ENCODE results near the gene MFAP3.

MFAP3 gene

GRCh38 chr5:154084062-154084639 lies 45.4 kb downstream of the MFAP3 start:
- no peak for DNase-seq
- in situ Hi-C loops (cut with MboI; ENCODE audit: low pct_unique_long_range_greater_than_20kb, low sequenced_read_pairs): loop anchor here (25.0 kb wide), 1 partner anchor 528 kb away; no protein-coding TSS in a partner anchor

- in situ Hi-C loops (cut with MboI; ENCODE audit: low pct_unique_long_range_greater_than_20kb, low sequenced_read_pairs): loop anchor here (25.0 kb wide), 1 partner anchor 526 kb away; no protein-coding TSS in a partner anchor
- no peak for DNase-seq
Observed at GRCh38 chr5:154086146-154086545, 47.4 kb downstream of the MFAP3 start.

- no peak for DNase-seq
- in situ Hi-C loops (cut with MboI; ENCODE audit: low pct_unique_long_range_greater_than_20kb, low sequenced_read_pairs): loop anchor here (25.0 kb wide), 1 partner anchor 526 kb away; no protein-coding TSS in a partner anchor
Observed at GRCh38 chr5:154086641-154087040, 47.9 kb downstream of the MFAP3 start.

- DNase-seq: no peak
- in situ Hi-C loops (cut with MboI; ENCODE audit: low pct_unique_long_range_greater_than_20kb, low sequenced_read_pairs): loop anchor here (25.0 kb wide), 1 partner anchor 525 kb away; no protein-coding TSS in a partner anchor
Observed at GRCh38 chr5:154087260-154087659, 48.5 kb downstream of the MFAP3 start.

- no peak for DNase-seq
- in situ Hi-C loops (cut with MboI; ENCODE audit: low pct_unique_long_range_greater_than_20kb, low sequenced_read_pairs): loop anchor here (25.0 kb wide), 1 partner anchor 524 kb away; no protein-coding TSS in a partner anchor
Observed at GRCh38 chr5:154088801-154089200, 50.0 kb downstream of the MFAP3 start.

GRCh38 chr5:154090656-154091055 lies 51.9 kb downstream of the MFAP3 start:
- in situ Hi-C loops (cut with MboI; ENCODE audit: low pct_unique_long_range_greater_than_20kb, low sequenced_read_pairs): loop anchor here (25.0 kb wide), 1 partner anchor 522 kb away; no protein-coding TSS in a partner anchor
- DNase-seq: no peak

- in situ Hi-C loops (cut with MboI; ENCODE audit: low pct_unique_long_range_greater_than_20kb, low sequenced_read_pairs): loop anchor here (25.0 kb wide), 1 partner anchor 520 kb away; no protein-coding TSS in a partner anchor
- DNase-seq: no peak
Observed at GRCh38 chr5:154092356-154093141, 53.8 kb downstream of the MFAP3 start.

GRCh38 chr5:154093142-154093532 lies 54.4 kb downstream of the MFAP3 start:
- in situ Hi-C loops (cut with MboI; ENCODE audit: low pct_unique_long_range_greater_than_20kb, low sequenced_read_pairs): loop anchor here (25.0 kb wide), 1 partner anchor 519 kb away; no protein-coding TSS in a partner anchor
- no peak for DNase-seq

- in situ Hi-C loops (cut with MboI; ENCODE audit: low pct_unique_long_range_greater_than_20kb, low sequenced_read_pairs): loop anchor here (25.0 kb wide), 1 partner anchor 516 kb away; no protein-coding TSS in a partner anchor
- DNase-seq: no peak
Observed at GRCh38 chr5:154095904-154096303, 57.1 kb downstream of the MFAP3 start.

- DNase-seq: no peak
- in situ Hi-C loops (cut with MboI; ENCODE audit: low pct_unique_long_range_greater_than_20kb, low sequenced_read_pairs): loop anchor here (25.0 kb wide), 1 partner anchor 515 kb away; no protein-coding TSS in a partner anchor
Observed at GRCh38 chr5:154097031-154097430, 58.3 kb downstream of the MFAP3 start.

- in situ Hi-C loops (cut with MboI; ENCODE audit: low pct_unique_long_range_greater_than_20kb, low sequenced_read_pairs): loop anchor here (25.0 kb wide), 1 partner anchor 514 kb away; no protein-coding TSS in a partner anchor
- no peak for DNase-seq
Observed at GRCh38 chr5:154098465-154098864, 59.7 kb downstream of the MFAP3 start.

- DNase-seq: no peak
- in situ Hi-C loops (cut with MboI; ENCODE audit: low pct_unique_long_range_greater_than_20kb, low sequenced_read_pairs): no loop called here
Observed at GRCh38 chr5:154101184-154101583, 62.4 kb downstream of the MFAP3 start.

- in situ Hi-C loops (cut with MboI; ENCODE audit: low pct_unique_long_range_greater_than_20kb, low sequenced_read_pairs): no loop called here
Observed at GRCh38 chr5:154103233-154103632, 64.5 kb downstream of the MFAP3 start.

More at GRCh38 chr5:154103233-154103632, 64.5 kb downstream of the MFAP3 start:
- DNase-seq: no peak
